ENCODE measurements around the gene HEMK1.

Gene HEMK1

GRCh38 chr3:50637011-50637410 lies 67.7 kb downstream of the HEMK1 start:
- no peak for TF ChIP-seq CTCF (IDR thresholded peaks at IDR 0.05; ENCODE audit: low read depth, low read length)
- H3K4me3 ChIP-seq (ENCODE audit: low read depth, low read length) = no peak overlapping the region

- TF ChIP-seq CTCF (IDR thresholded peaks at IDR 0.05; ENCODE audit: low read depth, low read length) = no peak
- H3K4me3 ChIP-seq (ENCODE audit: low read depth, low read length) = no peak overlapping the region
Measured at GRCh38 chr3:50637945-50638344, 68.6 kb downstream of the HEMK1 start.

- no peak overlapping the region for H3K4me3 ChIP-seq (ENCODE audit: low read depth, low read length)
- no peak for TF ChIP-seq CTCF (IDR thresholded peaks at IDR 0.05; ENCODE audit: low read depth, low read length)
Measured at GRCh38 chr3:50639055-50639494, 69.8 kb downstream of the HEMK1 start.

- H3K4me3 ChIP-seq (ENCODE audit: low read depth, low read length) = no peak overlapping the region
- TF ChIP-seq CTCF (IDR thresholded peaks at IDR 0.05; ENCODE audit: low read depth, low read length) = no peak
Measured at GRCh38 chr3:50642382-50642781, 73.1 kb downstream of the HEMK1 start.

GRCh38 chr3:50644561-50644960 lies 75.2 kb downstream of the HEMK1 start:
- TF ChIP-seq CTCF (IDR thresholded peaks at IDR 0.05; ENCODE audit: low read depth, low read length) = no peak
- no peak overlapping the region for H3K4me3 ChIP-seq (ENCODE audit: low read depth, low read length)

GRCh38 chr3:50645378-50645777 lies 76.1 kb downstream of the HEMK1 start:
- no peak overlapping the region for H3K4me3 ChIP-seq (ENCODE audit: low read depth, low read length)
- no peak for TF ChIP-seq CTCF (IDR thresholded peaks at IDR 0.05; ENCODE audit: low read depth, low read length)

Data from WI38 (cell line).